ENCODE data around the gene C1orf226.

GRCh38 chr1:162360237-162360873 is 21.2 kb upstream of the C1orf226 start:
- TF ChIP-seq CTCF (conservative IDR thresholded peaks at IDR 0.05; ENCODE audit: low read depth, low read length): no peak
- no peak for TF ChIP-seq EZH2 (IDR thresholded peaks at IDR 0.05; ENCODE audit: borderline replicate concordance, low read depth, low read length, poor library complexity, severe bottlenecking)
